K562 (cell line): ENCODE measurements around the gene MAD1L1. TPM values are rescaled to one million over a fixed set of nuclear protein-coding genes. Genes with fewer than 3 reads are reported as not detected.

ENCODE experiments used
- ATAC-seq: fragments of 200-7000 bp; cut with Tn5 transposase; 3 replicates; pipeline ENCODE4 v1.9.1; 2020; ENCODE audit warnings: moderate library complexity
- BruUV-seq: library from RNA; stranded (reverse); fragments of 400-500 nt; replicated peaks from 2 replicates; lab custom pipeline; 2021; lab: Mats Ljungman, UMichigan
- CTCF ChIA-PET: fragments of 300-600 bp; formaldehyde crosslinking; extraction: SDS; loops from one replicate; lab custom pipeline; 2021; ENCODE audit warnings: low intra/inter-chr PET ratio; lab: Yijun Ruan, JAX
- POLR2A ChIA-PET: fragments of 300-600, 350-650 bp; sonication (Branson Sonifier 250); formaldehyde crosslinking; extraction: SDS; loops from one replicate; lab custom pipeline; 2021; ENCODE audit warnings: antibody characterized with exemption, inconsistent platforms; lab: Yijun Ruan, JAX
- DNase-seq, 4 experiments: peaks; one replicate each; pipeline versions ENCODE4 v3.0.0 to v3.0.0-alpha.2; 2011 to 2018; ENCODE audit warnings: low spot score in 3 of 4, mixed read lengths in 3 of 4; ENCODE audit errors: extremely low read depth in 1 of 4
- FAIRE-seq: peaks from 2 replicates; lab custom pipeline; 2011; peaks lifted over from hg19 to GRCh38; lab: Jason Lieb, UNC
- H2AFZ ChIP-seq: 2 replicates; pipeline ENCODE4 v1.6.0; 2011; ENCODE audit warnings: low read depth, low read length, control low read depth, inconsistent platforms
- H3K27ac ChIP-seq: fragments of 200-600 bp; 3 replicates; pipeline ENCODE4 v1.8.0; 2011; ENCODE audit warnings: low read depth, mild to moderate bottlenecking, control low read depth, inconsistent platforms, low read length, moderate library complexity, mixed read lengths; ENCODE audit errors: extremely low read depth
- H3K27me3 ChIP-seq, 2 experiments: fragments of 300-600 bp in 1 of 2; 2 replicates in 1 of 2; 3 replicates in 1 of 2; pipeline versions ENCODE4 v1.6.0 to v1.8.0; 2011; ENCODE audit warnings: inconsistent platforms in 2 of 2, low read length in 2 of 2, mild to moderate bottlenecking in 1 of 2, mixed read lengths in 1 of 2, moderate library complexity in 1 of 2; ENCODE audit not compliant: control insufficient read depth in 2 of 2, insufficient read depth in 2 of 2
- H3K36me3 ChIP-seq: fragments of 300-600 bp; 3 replicates; pipeline ENCODE4 v1.8.0; 2011; ENCODE audit warnings: mild to moderate bottlenecking, low read length, inconsistent platforms; ENCODE audit not compliant: control insufficient read depth, insufficient read depth
- H3K4me1 ChIP-seq, 2 experiments: fragments of 200-600 bp in 1 of 2; replicated peaks in 1 of 2; 2 replicates in 1 of 2; 3 replicates in 1 of 2; pipeline versions ENCODE4 v1.5.1 to v1.8.0; 2011; ENCODE audit warnings: inconsistent platforms in 2 of 2, low read length in 2 of 2, mild to moderate bottlenecking in 1 of 2, mixed read lengths in 1 of 2, moderate library complexity in 1 of 2; ENCODE audit not compliant: control insufficient read depth in 2 of 2, insufficient read depth in 2 of 2
- H3K4me2 ChIP-seq: 2 replicates; pipeline ENCODE4 v1.6.1; 2011; ENCODE audit warnings: low read length, control low read depth, inconsistent platforms, mixed read lengths; ENCODE audit not compliant: insufficient read depth
- H3K4me3 ChIP-seq: fragments of 200-600 bp; sonication (generic), shearing (Covaris generic); 2 replicates; pipeline ENCODE4 v1.5.1; 2016; ENCODE audit warnings: control low read depth, inconsistent platforms
- H3K79me2 ChIP-seq: fragments of 200-600 bp; 3 replicates; pipeline ENCODE4 v1.8.0; 2011; ENCODE audit warnings: low read length, inconsistent platforms; ENCODE audit not compliant: control insufficient read depth, insufficient read depth
- H3K9ac ChIP-seq, 2 experiments: 2 replicates each; pipeline versions ENCODE4 v1.6.0 to v1.6.1; 2011; ENCODE audit warnings: low read depth in 2 of 2, low read length in 2 of 2, control low read depth in 1 of 2, inconsistent platforms in 1 of 2, mild to moderate bottlenecking in 1 of 2, mixed read lengths in 1 of 2; ENCODE audit not compliant: insufficient read depth in 1 of 2
- H3K9me1 ChIP-seq: one replicate; pipeline ENCODE4 v1.6.0; 2011; ENCODE audit warnings: inconsistent platforms, mild to moderate bottlenecking, low read length, moderate library complexity; ENCODE audit not compliant: control insufficient read depth, insufficient read depth
- H3K9me3 ChIP-seq: replicated peaks from 2 replicates; pipeline ENCODE4 v1.5.1; 2011; ENCODE audit warnings: low read depth, low read length, inconsistent platforms; ENCODE audit not compliant: control insufficient read depth, insufficient read depth
- H4K20me1 ChIP-seq: replicated peaks from 2 replicates; pipeline ENCODE4 v1.6.1; 2011; ENCODE audit warnings: low read length, inconsistent platforms, mixed read lengths; ENCODE audit not compliant: control insufficient read depth, insufficient read depth
- CREBBP ChIP-seq: IDR thresholded peaks from one replicate; pipeline ENCODE4 v1.6.1; 2012; ENCODE audit warnings: low read depth, mild to moderate bottlenecking, control low read depth, inconsistent platforms, low read length
- ZBTB17 ChIP-seq: fragments of 450-650 bp; formaldehyde crosslinking; IDR thresholded peaks from 2 replicates; pipeline ENCODE4 v1.4.0; 2020; ENCODE audit warnings: mild to moderate bottlenecking
- ZNF263 ChIP-seq: sonication (generic); formaldehyde crosslinking; IDR thresholded peaks from 2 replicates; pipeline ENCODE4 v1.8.0; 2022; ENCODE audit warnings: mild to moderate bottlenecking, missing genetic modification reagents, borderline replicate concordance
- WGBS: fragments of 100-300 bp; shearing (Covaris generic); methylation state at CpG from one replicate; pipeline ENCODE4 v1.1.6; 2016; ENCODE audit warnings: low coverage, mixed read lengths; ENCODE audit not compliant: insufficient coverage; ENCODE audit errors: missing lambda C conversion rate; 5-methylcytosine and 5-hydroxymethylcytosine counted together
- in situ Hi-C: fragments of 300-500 bp; cut with MboI; formaldehyde crosslinking; loops from 4 replicates; pipeline ENCODE4 v1.15.0; 2018; ENCODE audit warnings: inconsistent platforms, mixed read lengths
- intact Hi-C: fragments of 100-400 bp; cut with micrococcal nuclease; formaldehyde crosslinking; loops from 2 replicates; pipeline ENCODE4 v1.14.2; 2022
- polyA plus RNA-seq, 8 experiments: library from polyadenylated mRNA; depleted of rRNA in 4 of 8; stranded (reverse) in 5 of 8; unstranded in 3 of 8; fragments of >200 nt; fragmentation: Nextera tagmentation in 2 of 8; fragmentation: Illumina TruSeq in 1 of 8; extraction: Ambion mirVana in 2 of 8; extraction: Trizol in 1 of 8; gene quantifications; 2 replicates each; pipeline versions ENCODE4 v1.2.1 to v1.2.3, GENCODE V29; 2011 to 2014; ENCODE audit warnings: inconsistent platforms in 1 of 8, missing spikeins in 1 of 8
- total RNA-seq, 7 experiments: library from RNA; depleted of rRNA in 6 of 7; stranded (reverse); fragments of >200 nt in 6 of 7; fragmentation: Illumina TruSeq in 2 of 7; extraction: Trizol in 2 of 7; gene quantifications; 2 replicates each; pipeline versions ENCODE4 v1.2.1 to v1.2.3, GENCODE V29; 2011 to 2021; ENCODE audit warnings: low replicate concordance in 1 of 7

MAD1L1 gene
- total and polyA plus RNA-seq, 9 of the 15 experiments (the other 6 are each of a cell fraction or from before 2014, with no cell fraction given): 1.7 to 89.7 (median 18.0) TPM

DNA sequence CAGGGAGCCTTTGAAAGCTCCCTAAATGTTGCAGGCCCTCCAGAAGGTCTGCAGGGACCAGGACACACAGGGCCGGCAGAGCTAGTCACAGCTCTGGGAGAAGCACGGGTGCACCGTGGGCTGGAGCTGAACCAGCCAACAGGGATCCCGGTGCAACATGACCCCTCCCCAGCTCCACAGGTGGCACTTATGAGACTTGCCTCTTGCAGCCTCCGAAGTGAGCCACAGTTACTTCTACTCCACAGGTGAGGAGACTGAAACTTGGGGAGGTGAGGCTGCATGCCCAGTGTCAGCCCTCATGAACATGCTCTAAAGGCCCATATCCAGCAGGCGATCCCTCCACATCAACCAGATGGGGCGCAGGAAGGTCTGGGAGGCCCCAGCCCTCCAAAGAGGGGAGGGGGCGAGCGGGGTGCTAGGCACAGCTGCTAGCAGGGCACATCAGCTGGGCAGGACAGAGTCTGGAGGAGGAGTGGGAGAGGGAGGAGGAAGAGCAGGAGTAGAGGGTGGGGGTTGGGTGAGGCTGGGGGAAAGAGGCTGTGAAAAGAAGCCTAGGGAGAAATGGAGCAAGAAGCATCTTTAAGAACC is 338.3 kb downstream of the MAD1L1 start:
- Histone ChIP-seq H3K27me3 (no peaks in the 10 kb centered on the region), H3K4me2 (no peak overlapping the region)
- WGBS: 71% methylated on average over 9 of the region's 9 CpGs
- no peak for TF ChIP-seq ZBTB17 (CRISPR knock-in tag)
- 0 out of 2 replicates have a peak, but pooled peaks have one; percentile 34 for TF ChIP-seq ZNF263
- TF ChIP-seq, all 486 proteins: peak for 1
- Histone ChIP-seq H3K4me3 (no peak overlapping the region), H3K36me3 (peaks cover 6% of the 10 kb centered on the region; the same call in 1 of the 3 replicates), H3K27ac (no peak overlapping the region), H2AFZ (no peak overlapping the region), H3K79me2 (no peaks in the 10 kb centered on the region), H3K4me1 (peaks cover 0 to 54% of the 10 kb centered on the region in 2 experiments; a peak in 2 of 5 replicates), H3K9me3 (no peaks in the 10 kb centered on the region), H3K9me1 (no peaks in the 10 kb centered on the region), H3K9ac (peak overlapping the region in 1 of 2 experiments; percentile 74; a peak in 2 of 4 replicates), H4K20me1 (no peaks in the 10 kb centered on the region)
- FAIRE-seq: no peak
- intact Hi-C loops: no loop called here
- DNase-seq: no peak
- no TSS peak for BruUV-seq
- no peak for ATAC-seq
- in situ Hi-C loops: no loop called here
- ChIA-PET CTCF (no interaction called here), POLR2A (interaction anchor here (0.6 to 1.6 kb wide), 3 partner anchors 9 to 459 kb away, joined by 3 to 9 read pairs (median 4); no protein-coding TSS in a partner anchor)

DNA sequence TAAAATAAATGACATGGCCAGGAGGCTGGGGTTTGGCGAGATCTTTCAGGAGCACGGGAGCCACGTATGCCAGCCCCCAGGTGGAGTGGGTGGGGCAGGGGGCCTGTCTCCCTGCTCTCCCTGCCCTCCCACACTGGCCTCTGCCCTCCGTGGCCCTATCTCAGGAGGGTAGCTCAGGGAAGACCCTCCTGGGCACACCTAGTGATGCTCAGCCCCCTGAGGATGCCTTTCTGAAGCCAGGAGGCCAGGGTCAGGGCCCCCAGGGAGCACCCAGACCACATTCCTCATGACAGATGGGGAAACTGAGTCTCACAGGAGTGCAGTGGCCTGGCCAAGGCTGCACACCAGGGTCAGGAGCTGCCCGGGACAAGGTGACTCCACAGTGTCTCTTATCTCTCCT is 339.3 kb downstream of the MAD1L1 start:
- FAIRE-seq (no peak), ATAC-seq (no peak), DNase-seq (no peak)
- WGBS: 69% methylated on average over 4 of the region's 5 CpGs
- Histone ChIP-seq H3K9me3 (peaks cover 3% of the 10 kb centered on the region; the same call in 1 of the 2 replicates), H3K27me3 (no peaks in the 10 kb centered on the region), H3K9ac (peak overlapping the region in 1 of 2 experiments; percentile 68; a peak in 2 of 4 replicates), H3K79me2 (no peaks in the 10 kb centered on the region), H2AFZ (no peak overlapping the region), H3K36me3 (peaks cover 11% of the 10 kb centered on the region; the same call in 1 of the 3 replicates), H4K20me1 (no peaks in the 10 kb centered on the region), H3K4me3 (no peak overlapping the region), H3K27ac (no peak overlapping the region), H3K4me1 (peaks cover 0 to 49% of the 10 kb centered on the region in 2 experiments; a peak in 2 of 5 replicates), H3K9me1 (no peaks in the 10 kb centered on the region), H3K4me2 (no peak overlapping the region)
- intact Hi-C loops: no loop called here
- ChIA-PET CTCF (no interaction called here), POLR2A (interaction anchor here (1.6 kb wide), 1 partner anchor 10 kb away, joined by 9 read pairs; no protein-coding TSS in a partner anchor)
- TF ChIP-seq CREBBP: no peak
- BruUV-seq: no TSS peak
- in situ Hi-C loops: no loop called here
